Measurements from ENCODE around the gene TWNK. TPM values are rescaled to one million over a fixed set of nuclear protein-coding genes. Genes with fewer than 3 reads are reported as not detected.

Gene TWNK
- total and polyA plus RNA-seq, 2 donors from 2014 or later = 3.8 to 8.9 TPM

DNA sequence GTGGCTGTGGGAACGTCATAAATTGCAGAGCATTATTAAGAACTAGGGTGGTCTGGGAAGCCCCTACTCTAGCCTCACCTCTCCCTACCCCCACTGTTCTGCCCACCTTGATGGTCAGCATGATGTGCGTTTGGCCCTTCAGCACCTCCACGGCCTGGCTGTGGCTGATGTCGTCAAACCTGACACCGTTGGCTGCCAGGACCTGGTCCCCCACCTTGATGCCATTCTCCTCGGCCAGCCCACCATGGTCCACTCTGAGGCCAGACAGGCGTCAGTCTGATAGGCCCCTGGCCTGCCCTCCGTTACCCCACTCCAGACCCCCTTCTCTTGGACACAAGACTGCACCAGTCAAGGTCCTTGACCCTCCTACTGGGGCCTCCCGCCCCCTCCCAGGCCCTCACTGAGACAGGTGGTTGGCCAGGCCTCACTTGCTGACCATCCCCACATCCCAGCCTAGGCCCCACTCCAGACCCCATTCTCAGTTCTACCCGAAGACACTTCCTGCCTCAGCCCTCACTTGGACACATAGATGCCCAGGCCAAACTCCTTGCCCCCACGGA, 34.4 kb downstream of the TWNK start:
- Histone ChIP-seq H3K9ac (ENCODE audit: low read length in 3 of 3) (no peak overlapping the region), H3K9me3 (ENCODE audit: control insufficient read depth in 2 of 3, insufficient read depth in 1 of 3, low read length in 3 of 3) (no peaks in the 10 kb centered on the region), H3K4me3 (ENCODE audit: low read length in 3 of 3) (no peak overlapping the region), H3K27me3 (ENCODE audit: control insufficient read depth, insufficient read depth, low read length) (peaks cover 4% of the 10 kb centered on the region), H3K36me3 (ENCODE audit: control insufficient read depth in 2 of 3, insufficient read depth in 3 of 3, low read length in 3 of 3) (no peaks in the 10 kb centered on the region), H3K27ac (ENCODE audit: low read depth in 2 of 2, low read length in 2 of 2) (no peak overlapping the region), H3K4me1 (ENCODE audit: control insufficient read depth in 2 of 3, insufficient read depth in 2 of 3, low read depth in 1 of 3, low read length in 3 of 3) (peaks cover 0 to 2% (median 0%) of the 10 kb centered on the region in 3 donors)
- intact Hi-C loops (cut with DNase I) = no loop called here
- FAIRE-seq = no peak
- DNase-seq = no peak
- TF ChIP-seq CTCF (IDR thresholded peaks at IDR 0.05; ENCODE audit: borderline replicate concordance, extremely low read depth, insufficient read depth) = no peak

- H3K27me3 ChIP-seq (ENCODE audit: control insufficient read depth, insufficient read depth, low read length) = no peaks in the 10 kb centered on the region
- H3K9me3 ChIP-seq (ENCODE audit: control insufficient read depth in 2 of 3, insufficient read depth in 1 of 3, low read length in 3 of 3) = no peaks in the 10 kb centered on the region
- no peaks in the 10 kb centered on the region for H3K36me3 ChIP-seq (ENCODE audit: control insufficient read depth in 2 of 3, insufficient read depth in 3 of 3, low read length in 3 of 3)
- no peak overlapping the region for H3K27ac ChIP-seq (ENCODE audit: low read depth in 2 of 2, low read length in 2 of 2)
- peaks cover 0 to 2% (median 0%) of the 10 kb centered on the region in 3 donors for H3K4me1 ChIP-seq (ENCODE audit: control insufficient read depth in 2 of 3, insufficient read depth in 2 of 3, low read depth in 1 of 3, low read length in 3 of 3)
- DNase-seq (no peak), FAIRE-seq (no peak)
- H3K4me3 ChIP-seq (ENCODE audit: low read length in 3 of 3) = no peak overlapping the region
- intact Hi-C loops (cut with DNase I) = no loop called here
- TF ChIP-seq CTCF (IDR thresholded peaks at IDR 0.05; ENCODE audit: borderline replicate concordance, extremely low read depth, insufficient read depth) = no peak
- H3K9ac ChIP-seq (ENCODE audit: low read length in 3 of 3) = no peak overlapping the region
Measured at GRCh38 chr10:101022967-101023705, 35.8 kb downstream of the TWNK start.

DNA sequence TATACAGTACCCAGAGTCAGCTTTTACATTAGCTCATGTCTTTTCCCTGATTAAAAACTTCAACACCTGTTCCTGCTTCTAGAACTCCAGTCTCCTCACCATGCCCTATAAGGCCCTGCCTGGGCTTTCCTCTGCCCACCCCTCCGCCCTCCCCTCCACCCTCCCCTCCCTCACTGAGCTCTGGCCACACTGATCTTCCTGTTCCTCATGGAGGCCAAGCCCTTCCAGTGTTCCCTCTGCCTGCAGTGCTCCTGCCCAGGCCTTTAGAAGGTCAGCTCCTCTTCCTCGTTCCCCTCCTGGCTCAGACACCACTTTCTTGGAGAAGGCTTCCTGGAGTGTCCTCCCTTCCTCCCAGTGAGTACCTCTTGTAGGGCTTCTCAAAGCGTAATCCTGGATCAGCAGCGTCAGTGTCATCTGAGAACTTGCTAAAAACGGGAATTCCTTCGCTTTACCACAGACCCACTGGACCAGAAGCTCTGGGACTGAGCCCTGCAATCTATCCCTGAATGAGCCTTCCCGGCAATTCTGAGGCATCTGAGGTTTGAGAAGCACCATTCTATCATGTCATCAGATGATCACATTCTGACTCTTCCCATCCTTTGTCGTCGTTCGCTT, 39.9 kb downstream of the TWNK start:
- peaks cover 0 to 14% (median 0%) of the 10 kb centered on the region in 3 donors for H3K4me1 ChIP-seq (ENCODE audit: control insufficient read depth in 2 of 3, insufficient read depth in 2 of 3, low read depth in 1 of 3, low read length in 3 of 3)
- H3K9ac ChIP-seq (ENCODE audit: low read length in 3 of 3) = no peak overlapping the region
- DNase-seq (no peak), FAIRE-seq (no peak)
- H3K27ac ChIP-seq (ENCODE audit: low read depth in 2 of 2, low read length in 2 of 2) = no peak overlapping the region
- H3K36me3 ChIP-seq (ENCODE audit: control insufficient read depth in 2 of 3, insufficient read depth in 3 of 3, low read length in 3 of 3) = no peaks in the 10 kb centered on the region
- no peak for TF ChIP-seq CTCF (IDR thresholded peaks at IDR 0.05; ENCODE audit: borderline replicate concordance, extremely low read depth, insufficient read depth)
- intact Hi-C loops (cut with DNase I) = no loop called here
- H3K27me3 ChIP-seq (ENCODE audit: control insufficient read depth, insufficient read depth, low read length) = peaks cover 3% of the 10 kb centered on the region
- no peaks in the 10 kb centered on the region for H3K9me3 ChIP-seq (ENCODE audit: control insufficient read depth in 2 of 3, insufficient read depth in 1 of 3, low read length in 3 of 3)
- H3K4me3 ChIP-seq (ENCODE audit: low read length in 3 of 3) = no peak overlapping the region
